A673 (cell line): Measurements from ENCODE around the gene CD93. TPM values are rescaled to one million over a fixed set of nuclear protein-coding genes. Genes with fewer than 3 reads are reported as not detected.

Source experiments
- BruUV-seq: library from RNA; stranded (reverse); fragments of 400-500 nt; replicated peaks from 2 replicates; lab custom pipeline; 2021; lab: Mats Ljungman, UMichigan
- CTCF ChIA-PET: fragments of 300-600 bp; sonication (Branson Sonifier 250); formaldehyde crosslinking; loops from one replicate; lab custom pipeline; 2022; ENCODE audit warnings: antibody characterized with exemption; lab: Charles Lee
- POLR2A ChIA-PET: fragments of 300-600 bp; sonication (Branson Sonifier 250); formaldehyde crosslinking; loops from one replicate; lab custom pipeline; 2022; ENCODE audit warnings: antibody characterized with exemption; ENCODE audit not compliant: low non-redundant PET; lab: Charles Lee
- DNase-seq: peaks from one replicate; pipeline ENCODE4 v3.0.0-alpha.2; 2015; ENCODE audit warnings: low spot score
- H3K27ac ChIP-seq: fragments of 200-600 bp; sonication (generic); 2 replicates; pipeline ENCODE4 v1.5.1; 2016; ENCODE audit warnings: mixed run types, low read depth, mild to moderate bottlenecking, mixed read lengths, antibody characterized with exemption, low read length; ENCODE audit not compliant: poor library complexity, severe bottlenecking
- H3K27me3 ChIP-seq: fragments of 200-600 bp; sonication (generic); replicated peaks from 2 replicates; pipeline ENCODE4 v1.6.1; 2017; ENCODE audit warnings: mixed run types, low read depth, mild to moderate bottlenecking, mixed read lengths, antibody characterized with exemption, low read length; ENCODE audit not compliant: insufficient read depth, poor library complexity
- H3K36me3 ChIP-seq: fragments of 200-600 bp; sonication (generic); 2 replicates; pipeline ENCODE4 v1.6.1; 2016; ENCODE audit warnings: mixed run types, mild to moderate bottlenecking, mixed read lengths, antibody characterized with exemption, low read length; ENCODE audit not compliant: insufficient read depth, poor library complexity, severe bottlenecking
- H3K4me1 ChIP-seq: fragments of 200-600 bp; sonication (generic); 2 replicates; pipeline ENCODE4 v1.6.1; 2017; ENCODE audit warnings: mixed run types, mild to moderate bottlenecking, mixed read lengths, antibody characterized with exemption, low read length; ENCODE audit not compliant: insufficient read depth, poor library complexity, severe bottlenecking
- H3K4me3 ChIP-seq: fragments of 200-600 bp; sonication (generic); 2 replicates; pipeline ENCODE4 v1.5.1; 2016; ENCODE audit warnings: low read depth, mixed run types, mild to moderate bottlenecking, mixed read lengths, low read length; ENCODE audit not compliant: poor library complexity, severe bottlenecking
- H3K9me3 ChIP-seq: fragments of 200-600 bp; sonication (generic); 2 replicates; pipeline ENCODE4 v1.6.1; 2016; ENCODE audit warnings: mixed run types, low read depth, mild to moderate bottlenecking, mixed read lengths, antibody characterized with exemption, low read length; ENCODE audit not compliant: poor library complexity, severe bottlenecking
- CTCF ChIP-seq: fragments of 300-800, 200-600 bp; sonication (generic); conservative IDR thresholded peaks from 2 replicates; pipeline ENCODE4 v1.5.1; 2017; ENCODE audit warnings: low read depth, mild to moderate bottlenecking, antibody characterized with exemption, low read length, moderate library complexity, mixed read lengths
- EZH2 ChIP-seq: fragments of 200-600 bp; sonication (generic); IDR thresholded peaks from 2 replicates; pipeline ENCODE4 v1.6.1; 2017; ENCODE audit warnings: borderline replicate concordance, low read depth, mild to moderate bottlenecking, mixed read lengths, antibody characterized with exemption, low read length; ENCODE audit not compliant: poor library complexity, severe bottlenecking
- intact Hi-C: fragments of 100-400 bp; cut with micrococcal nuclease; formaldehyde crosslinking; loops from one replicate; pipeline ENCODE4 v1.10.0; 2022; ENCODE audit not compliant: unreplicated experiment
- total RNA-seq: library from RNA; stranded (reverse); gene quantifications from 2 replicates; pipeline ENCODE4 v1.2.3, GENCODE V29; 2021

CD93 gene
- total RNA-seq, 1 experiment from 2014 or later, result 0.06 TPM

GRCh38 chr20:23092384-23092756 is 6.2 kb upstream of the CD93 start:
- BruUV-seq, result no TSS peak
- Histone ChIP-seq H3K36me3 (no peaks in the 10 kb centered on the region), H3K27ac (no peak overlapping the region), H3K4me3 (no peak overlapping the region), H3K4me1 (no peaks in the 10 kb centered on the region), H3K9me3 (no peaks in the 10 kb centered on the region), H3K27me3 (peaks cover 51% of the 10 kb centered on the region)
- TF ChIP-seq EZH2 (no peak), CTCF (no peak)
- ChIA-PET POLR2A (no interaction called here), CTCF (no interaction called here)
- intact Hi-C loops, result loop anchor here (2.0 kb wide), 1 partner anchor 20 kb away; no protein-coding TSS in a partner anchor
- DNase-seq, result no peak

GRCh38 chr20:23091721-23092383 is 5.7 kb upstream of the CD93 start:
- no peak for DNase-seq
- no peaks in the 10 kb centered on the region for H3K4me1 ChIP-seq
- POLR2A ChIA-PET, result no interaction called here
- H3K9me3 ChIP-seq, result no peaks in the 10 kb centered on the region
- H3K4me3 ChIP-seq, result no peak overlapping the region
- H3K27me3 ChIP-seq, result peaks cover 46% of the 10 kb centered on the region
- intact Hi-C loops, result loop anchor here (2.0 kb wide), 1 partner anchor 19 kb away; no protein-coding TSS in a partner anchor
- H3K27ac ChIP-seq, result no peak overlapping the region
- no TSS peak for BruUV-seq
- TF ChIP-seq EZH2 (no peak), CTCF (no peak)
- CTCF ChIA-PET, result no interaction called here
- no peaks in the 10 kb centered on the region for H3K36me3 ChIP-seq

- DNase-seq, result no peak
- Histone ChIP-seq H3K36me3 (no peaks in the 10 kb centered on the region), H3K27me3 (peaks cover 42% of the 10 kb centered on the region), H3K4me3 (no peak overlapping the region), H3K27ac (no peak overlapping the region), H3K9me3 (no peaks in the 10 kb centered on the region), H3K4me1 (no peaks in the 10 kb centered on the region)
- BruUV-seq, result no TSS peak
- TF ChIP-seq CTCF (no peak), EZH2 (no peak)
- ChIA-PET CTCF (no interaction called here), POLR2A (no interaction called here)
- intact Hi-C loops, result no loop called here
Measured at GRCh38 chr20:23090878-23091277, 4.8 kb upstream of the CD93 start.
